ENCODE results near the gene BAG5.

BAG5 gene

DNA sequence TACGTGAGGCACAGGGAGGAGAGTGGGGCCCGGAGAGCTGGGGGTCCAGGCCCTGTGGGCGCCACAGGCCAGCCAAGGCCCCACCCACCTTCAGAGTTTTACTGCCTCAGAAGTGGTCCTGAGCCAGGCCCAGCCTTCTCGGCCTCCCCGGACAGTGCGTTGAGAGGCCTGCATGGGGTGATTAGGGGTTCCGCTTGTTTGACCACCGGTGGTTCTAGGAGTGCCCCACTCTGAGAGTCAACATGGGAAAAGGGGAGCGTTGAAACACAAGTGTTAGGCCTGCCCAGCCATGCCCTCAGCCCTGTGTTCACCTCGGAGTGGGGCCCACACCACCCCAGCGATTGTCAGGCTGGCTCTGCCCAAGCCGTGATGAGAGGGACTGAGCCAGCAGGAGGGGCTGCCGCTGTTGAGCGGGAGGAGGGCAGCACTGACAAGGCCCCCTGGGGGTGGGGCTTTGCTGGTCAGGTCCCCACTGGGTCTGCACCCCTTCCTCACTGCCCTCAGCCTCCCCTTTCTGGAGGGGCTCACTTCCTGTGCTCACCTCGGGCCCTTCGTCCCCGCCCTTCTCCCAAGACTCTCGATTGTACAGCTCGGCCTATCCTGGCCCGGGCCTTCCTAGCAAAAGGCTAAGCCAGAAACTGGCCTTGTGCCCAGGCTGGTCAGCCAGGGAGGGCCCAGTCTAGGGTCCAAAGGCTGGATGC lies 44.6 kb downstream of the BAG5 start:
- H3K36me3 ChIP-seq (ENCODE audit: insufficient read depth, low read length) = no peaks in the 10 kb centered on the region
- no peak for TF ChIP-seq EZH2phosphoT487 (IDR thresholded peaks at IDR 0.05; ENCODE audit: borderline replicate concordance)
- TF ChIP-seq, protein P1, sequence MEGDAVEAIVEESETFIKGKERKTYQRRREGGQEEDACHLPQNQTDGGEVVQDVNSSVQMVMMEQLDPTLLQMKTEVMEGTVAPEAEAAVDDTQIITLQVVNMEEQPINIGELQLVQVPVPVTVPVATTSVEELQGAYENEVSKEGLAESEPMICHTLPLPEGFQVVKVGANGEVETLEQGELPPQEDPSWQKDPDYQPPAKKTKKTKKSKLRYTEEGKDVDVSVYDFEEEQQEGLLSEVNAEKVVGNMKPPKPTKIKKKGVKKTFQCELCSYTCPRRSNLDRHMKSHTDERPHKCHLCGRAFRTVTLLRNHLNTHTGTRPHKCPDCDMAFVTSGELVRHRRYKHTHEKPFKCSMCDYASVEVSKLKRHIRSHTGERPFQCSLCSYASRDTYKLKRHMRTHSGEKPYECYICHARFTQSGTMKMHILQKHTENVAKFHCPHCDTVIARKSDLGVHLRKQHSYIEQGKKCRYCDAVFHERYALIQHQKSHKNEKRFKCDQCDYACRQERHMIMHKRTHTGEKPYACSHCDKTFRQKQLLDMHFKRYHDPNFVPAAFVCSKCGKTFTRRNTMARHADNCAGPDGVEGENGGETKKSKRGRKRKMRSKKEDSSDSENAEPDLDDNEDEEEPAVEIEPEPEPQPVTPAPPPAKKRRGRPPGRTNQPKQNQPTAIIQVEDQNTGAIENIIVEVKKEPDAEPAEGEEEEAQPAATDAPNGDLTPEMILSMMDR (conservative IDR thresholded peaks at IDR 0.05; ENCODE audit: low read length) = no peak

DNA sequence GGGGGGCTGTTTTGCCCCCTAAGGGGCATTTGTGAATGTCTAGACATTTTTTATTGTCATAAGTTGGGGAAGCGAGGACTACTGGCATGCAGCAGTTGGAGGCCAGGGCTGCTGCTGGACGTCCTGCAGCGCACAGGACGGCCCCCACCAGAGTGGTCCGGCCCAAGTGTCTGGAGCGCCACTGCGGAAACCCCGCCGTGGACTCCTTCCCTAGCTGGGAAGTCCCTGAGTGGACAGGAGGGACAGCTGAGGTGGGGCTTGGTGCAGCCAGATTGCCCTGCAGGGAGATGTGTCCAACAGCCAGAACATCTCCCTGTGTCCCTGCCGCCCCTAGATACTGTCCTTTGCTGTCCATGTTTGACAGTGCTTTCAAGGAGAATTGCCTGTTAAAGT lies 45.3 kb downstream of the BAG5 start:
- Histone ChIP-seq H3K9me3 (ENCODE audit: insufficient read depth, low read depth, low read length) (no peaks in the 10 kb centered on the region), H2AFZ (ENCODE audit: low read length) (no peak overlapping the region), H3K4me1 (ENCODE audit: insufficient read depth, low read length, poor library complexity, severe bottlenecking) (peaks cover 4% of the 10 kb centered on the region), H3K4me3 (ENCODE audit: low read length, poor library complexity, severe bottlenecking) (no peak overlapping the region), H3K9me2 (replicated peaks; ENCODE audit: low read depth, low read length) (no peaks in the 10 kb centered on the region), H3K36me3 (ENCODE audit: insufficient read depth, low read length) (no peaks in the 10 kb centered on the region), H3F3A (ENCODE audit: low read depth) (no peaks in the 10 kb centered on the region), H3K9ac (ENCODE audit: low read depth, low read length, poor library complexity, severe bottlenecking) (no peak overlapping the region), H3K79me2 (ENCODE audit: insufficient read depth, low read length) (no peaks in the 10 kb centered on the region), H3K4me2 (ENCODE audit: low read depth, low read length, poor library complexity, severe bottlenecking) (no peak overlapping the region), H3K27me3 (ENCODE audit: insufficient read depth, low read length, poor library complexity, severe bottlenecking) (no peaks in the 10 kb centered on the region), H4K20me1 (ENCODE audit: insufficient read depth, low read length, poor library complexity, severe bottlenecking) (no peaks in the 10 kb centered on the region)
- TF ChIP-seq, protein P1 (conservative IDR thresholded peaks at IDR 0.05; ENCODE audit: low read length) = no peak
- TF ChIP-seq EZH2phosphoT487 (IDR thresholded peaks at IDR 0.05; ENCODE audit: borderline replicate concordance) = no peak

More for the DNA sequence above, 44.6 kb downstream of the BAG5 start:
- H4K20me1 ChIP-seq (ENCODE audit: insufficient read depth, low read length, poor library complexity, severe bottlenecking) = no peaks in the 10 kb centered on the region
- H3K79me2 ChIP-seq (ENCODE audit: insufficient read depth, low read length) = no peaks in the 10 kb centered on the region
- peaks cover 4% of the 10 kb centered on the region for H3K4me1 ChIP-seq (ENCODE audit: insufficient read depth, low read length, poor library complexity, severe bottlenecking)
- H3K27me3 ChIP-seq (ENCODE audit: insufficient read depth, low read length, poor library complexity, severe bottlenecking) = no peaks in the 10 kb centered on the region
- no peaks in the 10 kb centered on the region for H3K9me2 ChIP-seq (replicated peaks; ENCODE audit: low read depth, low read length)
- no peaks in the 10 kb centered on the region for H3K9me3 ChIP-seq (ENCODE audit: insufficient read depth, low read depth, low read length)
- no peak overlapping the region for H3K9ac ChIP-seq (ENCODE audit: low read depth, low read length, poor library complexity, severe bottlenecking)
- no peaks in the 10 kb centered on the region for H3F3A ChIP-seq (ENCODE audit: low read depth)
- no peak overlapping the region for H2AFZ ChIP-seq (ENCODE audit: low read length)
- no peak overlapping the region for H3K4me3 ChIP-seq (ENCODE audit: low read length, poor library complexity, severe bottlenecking)
- H3K4me2 ChIP-seq (ENCODE audit: low read depth, low read length, poor library complexity, severe bottlenecking) = no peak overlapping the region

DNA sequence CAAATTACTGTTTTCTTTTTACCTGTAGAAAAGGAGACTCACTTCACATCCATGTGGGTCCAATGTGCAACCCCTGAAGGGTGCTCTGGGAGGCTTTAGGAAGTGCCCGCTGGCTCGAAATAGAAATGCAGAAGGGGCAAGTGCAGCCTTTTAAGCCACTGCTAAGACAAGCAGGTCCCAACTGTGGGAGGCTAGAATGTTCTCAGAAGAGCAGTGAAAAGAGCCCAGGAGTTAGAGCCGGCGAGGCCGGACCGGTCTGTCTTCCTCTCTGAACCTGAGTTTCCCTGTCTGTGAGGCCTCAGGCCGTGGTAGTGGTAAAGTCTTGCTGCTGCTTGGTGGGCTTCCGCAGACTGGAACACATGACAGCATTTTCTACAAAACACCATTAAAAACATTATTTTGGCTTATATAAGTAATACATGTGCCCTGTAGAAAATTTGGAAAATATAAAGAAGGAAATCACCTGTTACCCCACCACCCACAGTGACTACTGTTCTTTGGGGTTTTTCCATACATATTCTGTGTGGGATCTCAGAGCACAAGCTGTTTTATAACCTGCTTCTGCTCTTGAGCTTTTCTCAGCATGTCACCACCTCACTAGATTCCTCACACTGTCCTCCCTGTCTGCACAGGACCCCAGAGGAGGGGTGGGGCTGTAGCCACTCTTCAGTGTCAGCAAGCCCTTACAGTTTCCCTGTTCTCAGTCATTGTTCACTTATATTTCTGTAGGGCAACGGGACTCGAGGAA lies 45.9 kb downstream of the BAG5 start:
- H3K4me3 ChIP-seq (ENCODE audit: low read length, poor library complexity, severe bottlenecking) = no peak overlapping the region
- no peaks in the 10 kb centered on the region for H3K27me3 ChIP-seq (ENCODE audit: insufficient read depth, low read length, poor library complexity, severe bottlenecking)
- H3K9ac ChIP-seq (ENCODE audit: low read depth, low read length, poor library complexity, severe bottlenecking) = no peak overlapping the region
- no peaks in the 10 kb centered on the region for H3K9me3 ChIP-seq (ENCODE audit: insufficient read depth, low read depth, low read length)
- no peaks in the 10 kb centered on the region for H3K79me2 ChIP-seq (ENCODE audit: insufficient read depth, low read length)
- no peak overlapping the region for H2AFZ ChIP-seq (ENCODE audit: low read length)
- TF ChIP-seq EZH2phosphoT487 (IDR thresholded peaks at IDR 0.05; ENCODE audit: borderline replicate concordance) = no peak
- TF ChIP-seq, protein P1 (conservative IDR thresholded peaks at IDR 0.05; ENCODE audit: low read length) = no peak
- H3K36me3 ChIP-seq (ENCODE audit: insufficient read depth, low read length) = no peaks in the 10 kb centered on the region
- H3K9me2 ChIP-seq (replicated peaks; ENCODE audit: low read depth, low read length) = no peaks in the 10 kb centered on the region
- H3K4me1 ChIP-seq (ENCODE audit: insufficient read depth, low read length, poor library complexity, severe bottlenecking) = peaks cover 4% of the 10 kb centered on the region
- no peaks in the 10 kb centered on the region for H3F3A ChIP-seq (ENCODE audit: low read depth)
- no peaks in the 10 kb centered on the region for H4K20me1 ChIP-seq (ENCODE audit: insufficient read depth, low read length, poor library complexity, severe bottlenecking)
- H3K4me2 ChIP-seq (ENCODE audit: low read depth, low read length, poor library complexity, severe bottlenecking) = no peak overlapping the region

All from Loucy (cell line).